GM12891 (cell line): ENCODE data around the gene SCAMP2.

Source experiments
- DNase-seq: peaks from one replicate; pipeline ENCODE4 v3.0.0; 2011; ENCODE audit warnings: low spot score; ENCODE audit not compliant: insufficient read length
- FAIRE-seq: peaks from 2 replicates; lab custom pipeline; 2011; peaks lifted over from hg19 to GRCh38; lab: Jason Lieb, UNC
- PAX5 ChIP-seq: IDR thresholded peaks from 2 replicates; pipeline ENCODE4 v1.6.1; 2011; ENCODE audit warnings: low read length, moderate library complexity, mild to moderate bottlenecking; ENCODE audit not compliant: insufficient read depth, severe bottlenecking
- POLR2A ChIP-seq: IDR thresholded peaks from 2 replicates; pipeline ENCODE4 v1.6.1; 2011; ENCODE audit warnings: low read depth, low read length, control low read depth
- POLR2AphosphoS5 ChIP-seq: IDR thresholded peaks from 2 replicates; pipeline ENCODE4 v1.6.1; 2011; ENCODE audit warnings: low read depth, low read length, control low read depth
- POU2F2 ChIP-seq: IDR thresholded peaks from 2 replicates; pipeline ENCODE4 v1.6.1; 2011; ENCODE audit warnings: low read depth, mild to moderate bottlenecking, control low read depth, low read length, moderate library complexity
- SPI1 ChIP-seq: IDR thresholded peaks from 2 replicates; pipeline ENCODE4 v1.6.1; 2011; ENCODE audit warnings: low read depth, low read length, control low read depth
- TAF1 ChIP-seq: IDR thresholded peaks from 2 replicates; pipeline ENCODE4 v1.6.1; 2011; ENCODE audit warnings: low read depth, low read length, control low read depth

SCAMP2 gene

GRCh38 chr15:74832826-74833225, 40.3 kb downstream of the SCAMP2 start:
- FAIRE-seq, result no peak
- TF ChIP-seq POU2F2 (no peak), POLR2AphosphoS5 (no peak), TAF1 (no peak), PAX5 (no peak), POLR2A (no peak), SPI1 (no peak)
- no peak for DNase-seq

DNA sequence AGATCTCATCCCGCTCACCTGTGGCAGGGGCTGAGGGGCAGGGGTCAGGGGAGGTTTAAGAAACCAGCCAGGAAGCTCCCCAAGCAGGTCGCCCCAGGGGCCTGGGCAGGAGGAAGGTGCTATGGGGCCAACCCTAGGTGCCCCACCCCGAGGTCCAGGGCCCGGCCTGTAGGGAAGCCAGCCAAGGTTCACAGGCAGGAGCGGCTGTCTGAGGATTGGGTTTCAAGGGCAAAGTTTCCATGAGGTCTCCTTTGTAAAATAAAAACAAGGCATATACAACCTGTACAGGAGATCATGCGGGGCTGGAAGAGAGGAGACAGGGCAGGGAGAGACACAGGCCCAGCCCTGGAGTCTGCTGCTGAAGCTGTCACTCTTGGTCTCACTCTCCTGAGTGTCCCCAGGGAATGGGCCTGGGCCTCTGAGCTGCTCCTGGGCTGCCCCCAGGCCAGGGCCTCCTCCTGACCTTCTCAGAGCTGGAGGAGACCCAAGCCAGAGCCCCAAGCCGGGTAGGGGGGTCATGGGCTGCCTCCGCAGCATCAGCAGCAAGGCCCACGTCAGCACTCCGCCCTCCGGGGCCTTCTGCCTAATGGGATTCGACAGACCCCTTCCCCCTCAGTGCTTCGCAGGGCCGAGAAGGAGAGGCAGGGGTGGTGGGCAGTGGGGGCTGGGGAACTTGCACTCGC, 41.2 kb downstream of the SCAMP2 start:
- DNase-seq (no peak), FAIRE-seq (no peak)
- TF ChIP-seq POLR2A, result no peak
- no peak for TF ChIP-seq PAX5
- no peak for TF ChIP-seq SPI1
- no peak for TF ChIP-seq POLR2AphosphoS5
- TF ChIP-seq TAF1, result no peak
- TF ChIP-seq POU2F2, result no peak

DNA sequence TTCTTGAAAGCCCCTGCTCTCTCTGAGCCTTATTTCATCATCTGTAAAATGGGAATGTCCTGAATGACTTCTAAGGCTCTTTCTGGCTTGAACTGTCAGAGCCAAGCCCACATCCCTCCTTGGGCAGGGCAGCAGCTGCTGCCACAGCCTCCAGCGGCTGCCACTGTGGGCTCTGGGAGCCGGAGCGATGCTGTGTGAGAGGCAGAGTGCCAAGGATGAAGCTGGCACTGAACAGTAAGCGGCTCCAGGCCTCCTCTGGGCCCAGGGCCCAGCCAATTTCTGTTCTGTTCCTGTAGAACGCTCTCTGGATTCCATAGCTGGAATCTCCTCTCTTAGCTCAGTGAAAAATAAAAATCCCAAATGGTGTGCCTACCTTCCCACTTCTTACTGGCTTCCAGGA, 42.3 kb downstream of the SCAMP2 start:
- no peak for TF ChIP-seq POLR2A
- no peak for TF ChIP-seq POU2F2
- no peak for TF ChIP-seq PAX5
- no peak for TF ChIP-seq POLR2AphosphoS5
- no peak for TF ChIP-seq SPI1
- no peak for TF ChIP-seq TAF1
- no peak for DNase-seq
- FAIRE-seq, result no peak

- TF ChIP-seq TAF1, result no peak
- no peak for TF ChIP-seq POU2F2
- no peak for TF ChIP-seq SPI1
- no peak for TF ChIP-seq POLR2A
- TF ChIP-seq POLR2AphosphoS5, result no peak
- TF ChIP-seq PAX5, result no peak
- FAIRE-seq (no peak), DNase-seq (no peak)
These were observed 43.2 kb downstream of the SCAMP2 start for GRCh38 chr15:74829991-74830390.

DNA sequence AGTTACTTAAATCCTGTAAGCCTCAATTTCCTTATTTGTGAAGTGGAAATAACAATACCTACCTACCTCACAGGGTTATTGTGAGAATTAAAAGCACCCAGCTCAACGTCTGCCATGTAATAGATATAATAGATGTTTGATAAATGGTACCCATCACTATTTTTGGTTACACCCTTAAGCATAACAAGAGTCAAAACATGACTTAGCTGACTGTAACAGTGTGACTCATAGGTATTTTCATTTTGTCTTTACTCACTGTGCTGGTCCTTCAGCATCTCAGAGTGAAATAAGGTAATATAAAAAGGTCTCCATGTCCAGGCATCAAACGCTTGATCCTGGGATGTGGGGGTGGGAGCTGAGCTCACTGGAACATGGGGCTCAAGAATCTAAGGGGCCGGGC, 43.7 kb downstream of the SCAMP2 start:
- DNase-seq (no peak), FAIRE-seq (no peak)
- TF ChIP-seq TAF1 (no peak), SPI1 (no peak), POU2F2 (no peak), POLR2AphosphoS5 (no peak), PAX5 (no peak), POLR2A (no peak)

GRCh38 chr15:74828835-74829234, 44.3 kb downstream of the SCAMP2 start:
- DNase-seq (no peak), FAIRE-seq (no peak)
- TF ChIP-seq PAX5, result no peak

- DNase-seq, result no peak
- FAIRE-seq, result no peak
- TF ChIP-seq PAX5 (no peak), POLR2A (no peak), SPI1 (no peak), TAF1 (no peak), POLR2AphosphoS5 (no peak), POU2F2 (no peak)
These were observed 45.6 kb downstream of the SCAMP2 start for GRCh38 chr15:74827614-74828013.

- FAIRE-seq (no peak), DNase-seq (no peak)
- TF ChIP-seq POLR2AphosphoS5, result no peak
- TF ChIP-seq TAF1, result no peak
- TF ChIP-seq POLR2A, result no peak
- TF ChIP-seq SPI1, result no peak
These were observed 46.2 kb downstream of the SCAMP2 start for GRCh38 chr15:74826921-74827320.

- TF ChIP-seq POLR2A, result no peak
- TF ChIP-seq POLR2AphosphoS5, result no peak
- TF ChIP-seq TAF1, result no peak
- no peak for TF ChIP-seq POU2F2
- TF ChIP-seq PAX5, result no peak
- no peak for TF ChIP-seq SPI1
- FAIRE-seq (no peak), DNase-seq (no peak)
These were observed 46.8 kb downstream of the SCAMP2 start, which contains the start of gene CPLX3 for GRCh38 chr15:74826364-74826819. Gene CPLX3, plus strand, starts transcription at chr15:74826627. Its CDS starts 77 bp downstream, at chr15:74826704.

DNA sequence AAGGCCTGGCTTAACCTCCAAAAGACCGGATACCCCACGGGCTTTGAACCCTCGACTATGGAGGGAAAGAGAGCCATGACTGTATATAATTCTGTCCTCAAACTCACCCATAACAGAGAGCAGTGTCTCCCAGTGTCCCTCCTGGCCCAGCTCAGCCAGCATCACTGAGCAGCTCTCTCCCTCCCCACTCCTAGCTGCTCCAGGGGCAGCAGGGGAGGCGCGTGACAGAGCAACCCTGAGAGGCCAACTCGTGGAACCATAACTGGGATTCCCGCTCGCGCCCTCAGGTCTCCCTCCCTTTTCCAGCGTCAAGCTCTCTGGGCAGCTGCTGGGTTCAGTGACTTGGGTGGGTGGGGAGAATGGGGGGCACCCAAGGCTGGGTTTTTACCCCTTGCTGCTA, 47.3 kb downstream of the SCAMP2 start:
- no peak for TF ChIP-seq SPI1
- no peak for TF ChIP-seq POU2F2
- no peak for TF ChIP-seq TAF1
- no peak for TF ChIP-seq POLR2A
- TF ChIP-seq PAX5, result no peak
- TF ChIP-seq POLR2AphosphoS5, result no peak
- FAIRE-seq (no peak), DNase-seq (no peak)
